NB4 (cell line): ENCODE data around the gene RELT.

Experiments
- CTCF ChIP-seq: IDR thresholded peaks from one replicate; pipeline ENCODE4 v1.5.1; 2012; ENCODE audit warnings: low read depth, low read length
- MYC ChIP-seq: IDR thresholded peaks from 2 replicates; pipeline ENCODE4 v1.6.1; 2011; ENCODE audit warnings: low read depth, low read length
- POLR2A ChIP-seq: IDR thresholded peaks from 2 replicates; pipeline ENCODE4 v1.6.1; 2011; ENCODE audit warnings: mild to moderate bottlenecking; ENCODE audit not compliant: insufficient read length; ENCODE audit errors: extremely low read depth

GRCh38 chr11:73446766-73447165, 70.6 kb downstream of the RELT start:
- no peak for TF ChIP-seq CTCF
- no peak for TF ChIP-seq POLR2A
- no peak for TF ChIP-seq MYC
